IMR-90 (cell line): Measurements from ENCODE around the gene CEP128. TPM values are rescaled to one million over a fixed set of nuclear protein-coding genes. Genes with fewer than 3 reads are reported as not detected.

Experiments used
- ATAC-seq: fragments of 200-7000 bp; cut with Tn5 transposase; 2 replicates; pipeline ENCODE4 v1.9.1; 2020; ENCODE audit warnings: low read depth, mild to moderate bottlenecking, moderate library complexity
- BruUV-seq: library from RNA; stranded (reverse); fragments of 400-500 nt; replicated peaks from 2 replicates; lab custom pipeline; 2021; lab: Mats Ljungman, UMichigan
- CTCF ChIA-PET: fragments of 300-600 bp; formaldehyde crosslinking; extraction: SDS; loops from one replicate; lab custom pipeline; 2021; ENCODE audit warnings: antibody characterized with exemption; lab: Yijun Ruan, JAX
- POLR2A ChIA-PET: fragments of 300-600 bp; sonication (Branson Sonifier 250); formaldehyde crosslinking; loops from one replicate; lab custom pipeline; 2022; ENCODE audit warnings: antibody characterized with exemption; ENCODE audit not compliant: unreplicated experiment; lab: Charles Lee
- DNase-seq: peaks from one replicate; pipeline ENCODE4 v3.0.0; 2013
- H2AFZ ChIP-seq: replicated peaks from 2 replicates; pipeline ENCODE3; 2013; ENCODE audit warnings: low read length, mild to moderate bottlenecking; ENCODE audit not compliant: poor library complexity
- H2AK5ac ChIP-seq: 2 replicates; pipeline ENCODE4 v1.6.1; 2013; ENCODE audit warnings: low read depth, low read length, inconsistent platforms
- H2AK9ac ChIP-seq: replicated peaks from 2 replicates; pipeline ENCODE3; 2013; ENCODE audit warnings: mild to moderate bottlenecking, low read depth, low read length, moderate library complexity; ENCODE audit not compliant: poor library complexity
- H2BK120ac ChIP-seq: 2 replicates; pipeline ENCODE4 v1.6.1; 2013; ENCODE audit warnings: low read depth, low read length, inconsistent platforms
- H2BK15ac ChIP-seq: 3 replicates; pipeline ENCODE4 v1.6.1; 2013; ENCODE audit warnings: low read depth, low read length, inconsistent platforms
- H2BK20ac ChIP-seq: 2 replicates; pipeline ENCODE4 v1.6.1; 2013; ENCODE audit warnings: low read depth, mild to moderate bottlenecking, inconsistent platforms, low read length, moderate library complexity
- H2BK5ac ChIP-seq: 2 replicates; pipeline ENCODE4 v1.6.1; 2013; ENCODE audit warnings: mild to moderate bottlenecking, low read depth, low read length, inconsistent platforms; ENCODE audit not compliant: poor library complexity, severe bottlenecking
- H3K14ac ChIP-seq: replicated peaks from 2 replicates; pipeline ENCODE4 v1.6.1; 2013; ENCODE audit warnings: low read depth, low read length, inconsistent platforms
- H3K18ac ChIP-seq: 2 replicates; pipeline ENCODE4 v1.6.1; 2013; ENCODE audit warnings: low read depth, low read length, control low read depth
- H3K23ac ChIP-seq: 2 replicates; pipeline ENCODE4 v1.6.1; 2013; ENCODE audit warnings: low read depth, low read length, inconsistent platforms
- H3K27ac ChIP-seq: 2 replicates; pipeline ENCODE4 v1.5.1; 2013; ENCODE audit warnings: mild to moderate bottlenecking, control low read depth, low read length; ENCODE audit not compliant: insufficient read depth
- H3K27me3 ChIP-seq: 2 replicates; pipeline ENCODE4 v1.6.1; 2013; ENCODE audit warnings: low read length; ENCODE audit not compliant: control insufficient read depth, insufficient read depth
- H3K36me3 ChIP-seq: 2 replicates; pipeline ENCODE4 v1.6.1; 2013; ENCODE audit warnings: low read length, mixed read lengths; ENCODE audit not compliant: control insufficient read depth, insufficient read depth
- H3K4ac ChIP-seq: 2 replicates; pipeline ENCODE4 v1.6.1; 2013; ENCODE audit warnings: low read depth, low read length, inconsistent platforms
- H3K4me1 ChIP-seq: 2 replicates; pipeline ENCODE4 v1.6.1; 2013; ENCODE audit warnings: low read length, mixed read lengths; ENCODE audit not compliant: control insufficient read depth, insufficient read depth
- H3K4me2 ChIP-seq: 2 replicates; pipeline ENCODE4 v1.6.1; 2013; ENCODE audit warnings: low read depth, mild to moderate bottlenecking, control low read depth, low read length, moderate library complexity
- H3K4me3 ChIP-seq: 2 replicates; pipeline ENCODE4 v1.5.1; 2013; ENCODE audit warnings: low read depth, mild to moderate bottlenecking, control low read depth, low read length, moderate library complexity; ENCODE audit not compliant: insufficient read depth
- H3K56ac ChIP-seq: 2 replicates; pipeline ENCODE4 v1.6.1; 2013; ENCODE audit warnings: low read length, inconsistent platforms; ENCODE audit not compliant: insufficient read depth; ENCODE audit errors: extremely low read depth
- H3K79me1 ChIP-seq, 2 experiments: 2 replicates each; pipeline ENCODE4 v1.6.1; 2013; ENCODE audit warnings: low read length in 2 of 2, inconsistent platforms in 1 of 2, low read depth in 1 of 2
- H3K9ac ChIP-seq: 2 replicates; pipeline ENCODE4 v1.6.1; 2013; ENCODE audit warnings: low read depth, low read length, control low read depth
- H3K9me1 ChIP-seq: 2 replicates; pipeline ENCODE4 v1.6.1; 2013; ENCODE audit warnings: low read length, inconsistent platforms; ENCODE audit not compliant: insufficient read depth
- H3K9me3 ChIP-seq: 2 replicates; pipeline ENCODE4 v1.6.1; 2013; ENCODE audit warnings: low read length; ENCODE audit not compliant: control insufficient read depth, insufficient read depth
- H4K20me1 ChIP-seq: 2 replicates; pipeline ENCODE4 v1.6.1; 2013; ENCODE audit warnings: low read length, inconsistent platforms; ENCODE audit not compliant: insufficient read depth
- H4K5ac ChIP-seq: 2 replicates; pipeline ENCODE4 v1.6.1; 2013; ENCODE audit warnings: mild to moderate bottlenecking, low read depth, low read length, control low read depth
- H4K8ac ChIP-seq, 2 experiments: 2 replicates each; pipeline ENCODE4 v1.6.1; 2013; ENCODE audit warnings: low read depth in 2 of 2, low read length in 2 of 2, control low read depth in 1 of 2, inconsistent platforms in 1 of 2
- H4K91ac ChIP-seq: 2 replicates; pipeline ENCODE4 v1.6.1; 2013; ENCODE audit warnings: low read depth, low read length, inconsistent platforms; ENCODE audit not compliant: insufficient read depth
- CEBPB ChIP-seq: IDR thresholded peaks from 2 replicates; pipeline ENCODE4 v1.6.1; 2012; ENCODE audit warnings: low read depth, low read length, improper control_type of control experiment
- CHD1 ChIP-seq: IDR thresholded peaks from 2 replicates; pipeline ENCODE4 v1.6.1; 2012; ENCODE audit warnings: low read depth, low read length, improper control_type of control experiment
- CTCF ChIP-seq: conservative IDR thresholded peaks from 2 replicates; pipeline ENCODE4 v1.5.1; 2012; ENCODE audit warnings: mild to moderate bottlenecking, low read depth, low read length, improper control_type of control experiment
- ELK1 ChIP-seq: fragments of 150-350 bp; IDR thresholded peaks from 2 replicates; pipeline ENCODE4 v1.6.1; 2016; ENCODE audit warnings: low read depth, mild to moderate bottlenecking, low read length, moderate library complexity, borderline replicate concordance
- FOS ChIP-seq: fragments of 150-350 bp; IDR thresholded peaks from 2 replicates; pipeline ENCODE4 v1.6.1; 2016; ENCODE audit warnings: low read depth, low read length
- MXI1 ChIP-seq: IDR thresholded peaks from 2 replicates; pipeline ENCODE4 v1.6.1; 2012; ENCODE audit warnings: low read depth, mild to moderate bottlenecking, low read length, moderate library complexity, borderline replicate concordance
- NFE2L2 ChIP-seq: fragments of 150-350 bp; IDR thresholded peaks from 2 replicates; pipeline ENCODE4 v1.6.1; 2016; ENCODE audit warnings: low read depth, mild to moderate bottlenecking, low read length
- POLR2A ChIP-seq: IDR thresholded peaks from 2 replicates; pipeline ENCODE4 v1.6.1; 2012; ENCODE audit warnings: mild to moderate bottlenecking, low read depth, low read length
- RAD21 ChIP-seq: IDR thresholded peaks from 2 replicates; pipeline ENCODE4 v1.6.1; 2012; ENCODE audit warnings: low read length, improper control_type of control experiment
- RCOR1 ChIP-seq: IDR thresholded peaks from 2 replicates; pipeline ENCODE4 v1.6.1; 2012; ENCODE audit warnings: mild to moderate bottlenecking, low read length, improper control_type of control experiment; ENCODE audit not compliant: insufficient replicate concordance
- RFX5 ChIP-seq: IDR thresholded peaks from 2 replicates; pipeline ENCODE4 v1.8.0; 2012; ENCODE audit warnings: low read depth, mild to moderate bottlenecking, low read length, moderate library complexity
- SMC3 ChIP-seq: fragments of 150-350 bp; IDR thresholded peaks from 2 replicates; pipeline ENCODE4 v1.6.1; 2016; ENCODE audit warnings: low read depth, mild to moderate bottlenecking, antibody characterized with exemption, low read length, moderate library complexity
- USF2 ChIP-seq: fragments of 150-350 bp; IDR thresholded peaks from 2 replicates; pipeline ENCODE4 v1.6.1; 2017; ENCODE audit warnings: mild to moderate bottlenecking, antibody characterized with exemption, low read length, low read depth
- WGBS, 2 experiments: methylation state at CpG; one replicate each; pipeline versions ENCODE4 v1.1.5 to v1.1.7; 2013; ENCODE audit warnings: missing lambda C conversion rate in 2 of 2; ENCODE audit not compliant: insufficient read length in 1 of 2; ENCODE audit errors: extremely low coverage in 2 of 2; 5-methylcytosine and 5-hydroxymethylcytosine counted together
- dilution Hi-C: fragments of 300-500 bp; cut with HindIII; formaldehyde crosslinking; loops from one replicate; pipeline ENCODE4 v1.14.3; 2018; ENCODE audit warnings: low sequenced_read_pairs; ENCODE audit not compliant: unreplicated experiment
- in situ Hi-C: fragments of 300-500 bp; cut with MboI; formaldehyde crosslinking; loops from 3 replicates; pipeline ENCODE4 v1.14.3; 2019; ENCODE audit warnings: low sequenced_read_pairs, inconsistent platforms, mixed read lengths
- intact Hi-C: fragments of 100-400 bp; cut with micrococcal nuclease; formaldehyde crosslinking; loops from 2 replicates; pipeline ENCODE4 v1.10.0; 2022
- polyA plus RNA-seq, 3 experiments: library from polyadenylated mRNA; depleted of rRNA; stranded (reverse); fragments of >200 nt; gene quantifications; 2 replicates each; pipeline ENCODE4 v1.2.3, GENCODE V29; 2012; ENCODE audit warnings: low replicate concordance in 1 of 3
- total RNA-seq: library from RNA; depleted of rRNA; stranded (reverse); fragments of >200 nt; gene quantifications from 2 replicates; pipeline ENCODE4 v1.2.3, GENCODE V29; 2012

The CEP128 gene
- total and polyA plus RNA-seq, 2 of the 4 experiments (the other 2 are of a cell fraction), result 1.9 to 5.7 TPM

GRCh38 chr14:80627745-80628144 lies 313.8 kb downstream of the CEP128 start:
- Histone ChIP-seq H2BK5ac (peak overlapping the region; percentile 56), H3K56ac (no peak overlapping the region), H3K4me3 (no peak overlapping the region), H4K91ac (no peak overlapping the region; the same call in 1 of the 2 replicates), H3K18ac (peak overlapping the region; percentile 72; the same call in 1 of the 2 replicates), H3K4ac (no peak overlapping the region), H2BK120ac (peak overlapping the region; percentile 76; the same call in 1 of the 2 replicates), H3K9me1 (no peaks in the 10 kb centered on the region), H3K4me1 (peaks cover 2% of the 10 kb centered on the region; the same call in 1 of the 2 replicates), H4K8ac (no peak overlapping the region; a peak in 1 of 4 replicates), H3K9ac (no peak overlapping the region), H3K79me1 (no peaks in the 10 kb centered on the region; a peak in 2 of 4 replicates), H3K27ac (no peak overlapping the region), H3K9me3 (no peaks in the 10 kb centered on the region), H2AK5ac (no peak overlapping the region), H3K14ac (0 out of 2 replicates have a peak overlapping the region, but pooled peaks have one; percentile 69), H2BK15ac (no peak overlapping the region), H4K20me1 (no peaks in the 10 kb centered on the region), H4K5ac (peak overlapping the region; percentile 58; the same call in 1 of the 2 replicates), H3K27me3 (no peaks in the 10 kb centered on the region), H2BK20ac (peak overlapping the region; percentile 82; the same call in 1 of the 2 replicates), H3K4me2 (peak overlapping the region; percentile 26; the same call in 1 of the 2 replicates), H3K36me3 (no peaks in the 10 kb centered on the region), H2AFZ (no peak overlapping the region), H3K23ac (no peak overlapping the region), H2AK9ac (no peak overlapping the region)
- in situ Hi-C loops, result no loop called here
- ATAC-seq (peak; percentile 73), DNase-seq (peak; percentile 27)
- WGBS, 2 experiments, result no CpG with 5 or more reads among the region's 2 CpGs
- BruUV-seq, result no TSS peak
- dilution Hi-C loops, result no loop called here
- ChIA-PET POLR2A (no interaction called here), CTCF (interaction anchor here (0.7 kb wide), 1 partner anchor 142 kb away, joined by 3 read pairs; no protein-coding TSS in a partner anchor)
- TF ChIP-seq CHD1 (no peak), FOS (no peak), CEBPB (no peak), MXI1 (no peak), NFE2L2 (no peak), CTCF (no peak), RCOR1 (no peak), ELK1 (no peak), RFX5 (no peak), SMC3 (no peak), RAD21 (no peak), USF2 (no peak), POLR2A (no peak)
- intact Hi-C loops, result no loop called here
